Measurements from ENCODE around the gene CD38.
A peak's percentile ranks its signal among the peaks of the same experiment; 100 is the strongest.

Gene CD38

DNA sequence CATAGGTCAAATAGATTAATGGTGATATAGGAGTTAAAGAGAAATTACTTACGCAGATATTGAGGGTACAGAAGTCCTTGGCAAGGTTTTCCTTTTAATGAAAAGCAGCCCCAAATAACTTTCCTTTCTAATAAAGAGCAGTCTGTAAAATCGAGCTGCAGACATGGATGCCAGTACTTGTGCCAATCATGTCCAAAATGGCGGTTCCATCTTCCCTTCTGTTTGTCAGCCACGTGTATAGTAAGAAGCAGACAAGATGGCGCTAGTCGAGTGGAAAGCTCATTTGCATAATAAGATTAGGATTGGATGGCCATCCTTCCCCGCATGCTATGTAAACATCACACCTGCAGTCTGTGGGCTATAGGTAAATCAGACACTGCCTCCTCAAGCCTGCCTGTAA is 92.0 kb downstream of the CD38 start:
- no peak for DNase-seq

DNA sequence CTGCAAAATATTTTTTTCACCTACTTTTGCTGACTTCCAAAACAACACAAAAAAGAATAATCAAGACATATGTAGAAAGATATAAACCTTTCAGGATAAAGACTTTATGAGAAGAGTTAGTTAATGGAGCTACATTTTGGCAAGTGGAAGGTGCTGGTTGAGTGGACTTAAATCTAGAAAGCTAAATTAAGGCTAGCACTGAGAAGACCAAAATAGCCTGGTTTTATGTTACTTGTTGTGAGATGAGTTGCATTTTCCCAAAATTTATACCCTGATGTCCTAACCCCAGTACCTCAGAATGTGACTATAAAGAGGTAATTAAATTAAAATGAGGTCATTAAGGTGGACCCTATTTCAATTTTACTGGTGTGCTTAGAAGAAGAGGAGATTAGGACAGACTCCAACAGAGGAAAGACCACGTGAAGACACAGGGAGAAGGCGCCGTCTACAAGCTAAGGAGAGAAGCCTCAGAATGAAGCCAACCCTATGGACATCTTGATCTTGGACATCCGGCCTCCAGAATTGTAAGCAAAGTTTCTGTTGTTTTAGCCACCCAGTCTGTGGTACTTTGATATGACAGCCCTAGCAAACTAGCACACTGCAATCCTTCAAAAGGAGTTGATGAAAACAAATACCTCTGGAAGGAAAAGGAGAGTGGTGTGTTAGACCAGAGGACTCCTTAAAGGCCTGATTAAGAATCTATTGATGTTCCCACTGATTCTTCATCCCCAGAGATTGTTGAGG is 93.0 kb downstream of the CD38 start:
- DNase-seq = no peak

DNA sequence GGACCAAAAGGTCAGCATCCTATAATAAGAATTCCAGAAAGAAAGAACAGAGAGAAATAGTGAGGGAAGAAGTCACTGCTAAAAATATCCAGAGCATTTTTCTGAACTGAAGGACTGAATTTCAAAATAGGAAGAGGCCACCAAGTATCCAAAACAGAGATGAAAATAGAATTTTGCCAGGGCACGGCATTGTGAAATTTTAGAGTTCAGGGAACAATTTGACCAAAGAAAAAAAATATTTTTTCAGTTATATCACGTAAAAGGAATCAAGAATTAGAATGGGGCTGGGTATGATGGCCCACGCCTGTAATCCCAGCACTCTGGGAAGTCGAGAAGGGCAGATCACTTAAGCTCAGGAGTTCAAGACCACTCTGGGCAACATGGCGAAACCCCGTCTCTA is 95.0 kb downstream of the CD38 start:
- DNase-seq = no peak

DNA sequence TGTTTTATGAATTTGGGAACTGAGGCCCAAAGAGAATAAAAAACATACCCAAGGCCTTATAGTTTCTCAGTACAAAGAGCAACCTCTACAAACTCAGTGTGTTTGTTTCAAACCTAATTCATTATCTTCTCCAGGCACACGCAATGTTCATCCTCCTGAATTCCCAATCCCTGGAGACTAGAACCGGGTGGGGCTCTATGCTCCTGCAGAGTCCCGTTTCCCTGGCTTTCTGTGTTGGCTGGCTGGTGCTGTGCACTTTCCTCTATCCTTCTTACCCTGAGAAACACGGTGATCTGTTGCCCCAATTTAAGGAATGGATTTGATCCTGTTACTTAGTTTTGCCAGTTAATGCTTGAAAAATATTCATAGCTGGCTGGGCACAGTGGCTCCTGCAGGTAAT is 96.5 kb downstream of the CD38 start:
- no peak for DNase-seq

DNA sequence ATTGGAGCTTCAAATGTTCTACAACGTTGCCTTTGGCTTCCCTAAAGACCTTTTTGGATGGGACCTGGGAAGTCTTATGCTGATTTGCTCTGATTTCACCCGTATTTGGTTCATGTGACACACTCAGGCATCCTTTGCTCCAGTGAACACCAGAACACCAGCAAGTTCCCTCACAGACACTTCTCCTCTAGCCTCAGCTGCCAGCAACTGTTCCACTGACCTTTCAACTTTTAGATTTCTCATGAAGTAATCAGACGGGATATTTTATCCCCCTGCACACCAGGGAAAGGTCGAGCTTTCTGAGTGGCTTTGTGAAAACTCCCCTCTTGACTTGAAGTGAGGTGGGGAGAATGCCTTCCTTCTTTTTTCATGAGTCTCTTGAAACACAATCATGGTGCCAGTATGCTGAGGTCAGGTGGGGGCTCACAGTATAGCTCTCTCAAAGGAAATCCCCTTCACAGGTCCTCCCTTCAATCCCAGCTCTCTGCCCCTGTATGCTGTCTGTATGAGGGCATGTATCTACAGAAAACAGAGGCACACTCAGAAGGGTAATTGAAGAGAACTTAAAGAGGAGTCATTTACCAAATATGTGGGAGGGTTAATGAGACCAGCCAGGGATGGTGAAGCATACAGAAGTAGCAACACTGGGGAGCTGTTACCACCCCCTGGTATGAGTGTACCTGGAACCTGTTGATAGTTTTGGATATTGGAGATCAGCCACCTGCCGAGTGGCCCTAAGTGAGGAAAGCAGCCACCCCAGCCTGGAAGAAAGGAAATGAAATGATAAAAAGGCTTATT is 97.7 kb downstream of the CD38 start:
- no peak for DNase-seq

DNA sequence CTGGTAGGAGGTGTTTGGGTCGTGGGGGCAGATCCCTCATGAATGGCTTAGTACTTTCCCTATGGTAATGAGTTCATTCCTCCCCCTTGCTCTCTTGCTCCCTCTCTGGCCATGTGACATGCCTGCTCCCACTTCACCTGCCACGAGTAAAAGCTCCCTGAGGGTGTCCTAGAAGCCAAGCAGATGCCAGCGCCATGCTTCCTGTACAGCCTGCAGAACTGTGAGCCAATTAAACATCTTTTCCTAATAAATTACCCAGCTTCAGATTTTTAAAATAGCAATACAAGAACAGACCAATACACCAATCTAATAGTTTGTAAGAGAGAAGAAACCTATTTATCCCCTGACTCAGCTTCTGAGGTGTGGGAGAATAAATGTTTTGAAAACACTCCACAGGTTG is 99.9 kb downstream of the CD38 start:
- DNase-seq = no peak

DNA sequence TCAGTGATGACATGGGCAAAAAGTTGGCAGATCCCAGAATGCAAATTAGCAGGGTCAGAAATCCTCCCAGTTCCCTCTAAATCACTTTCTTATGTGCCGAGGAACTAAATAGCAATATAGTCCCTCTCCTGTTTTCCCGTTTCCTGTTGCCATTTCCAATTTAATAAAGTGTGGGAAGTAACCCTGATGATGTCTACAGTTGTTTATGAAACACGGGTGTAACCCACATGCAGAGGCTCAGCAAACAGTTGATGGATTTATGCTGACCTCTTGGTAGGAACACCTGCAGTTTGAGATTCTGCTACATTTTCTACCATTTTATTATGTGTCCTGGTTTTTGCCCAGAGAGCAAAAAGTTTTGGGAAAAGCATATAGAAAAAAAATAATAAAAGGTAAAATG is 103.7 kb downstream of the CD38 start:
- no peak for DNase-seq

DNA sequence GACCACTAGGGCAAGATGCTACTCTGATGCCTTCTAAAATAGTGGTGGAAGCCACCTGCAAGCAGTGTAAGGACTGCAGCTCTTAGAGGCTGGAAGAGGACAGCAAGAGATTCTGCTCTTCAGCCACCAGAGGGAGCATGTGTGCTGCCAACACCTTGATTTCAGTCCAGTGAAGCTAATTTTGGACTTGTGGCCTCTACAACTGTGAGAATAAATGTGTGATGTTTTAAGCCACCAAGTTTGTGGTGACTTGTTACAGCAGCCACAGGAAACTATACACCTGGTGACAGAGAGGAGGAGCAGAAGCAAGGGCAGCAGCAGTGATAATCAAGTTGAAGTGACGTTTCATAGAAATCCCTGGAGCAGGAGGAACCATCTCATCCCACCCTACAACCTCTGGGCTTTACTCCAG is 104.6 kb downstream of the CD38 start:
- peak; percentile 79 to 87 (median 82) for DNase-seq

DNA sequence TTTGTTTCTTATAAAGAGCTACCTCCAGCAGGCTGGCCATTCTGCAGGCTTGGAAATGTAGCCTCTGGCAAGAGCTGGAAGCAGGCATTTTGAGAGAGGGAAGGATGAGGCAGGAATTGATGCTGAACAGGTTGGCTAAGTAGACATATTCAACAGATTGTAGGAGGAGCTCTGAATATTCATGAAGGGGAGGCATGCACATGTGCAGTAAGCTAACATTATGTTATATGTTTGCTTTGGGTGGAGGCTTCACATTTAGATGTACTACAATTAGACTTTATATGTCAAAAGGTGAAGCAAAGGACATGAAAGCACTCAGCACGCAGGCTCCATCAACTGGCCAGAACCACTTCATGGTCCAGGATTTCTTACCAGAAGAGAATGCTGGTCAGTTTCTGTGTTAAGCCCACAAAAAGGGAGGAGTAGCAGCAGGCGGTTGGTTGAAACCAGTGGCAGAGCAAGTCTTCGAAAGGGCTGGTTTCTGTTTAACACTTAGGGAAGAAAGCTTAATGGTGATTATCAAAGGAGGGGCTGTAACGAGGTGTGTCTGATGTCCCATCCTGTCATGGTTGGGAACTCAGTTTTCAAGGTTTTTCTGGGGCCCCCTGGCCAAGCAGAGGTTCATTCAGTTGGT is 105.6 kb downstream of the CD38 start:
- DNase-seq = no peak

DNA sequence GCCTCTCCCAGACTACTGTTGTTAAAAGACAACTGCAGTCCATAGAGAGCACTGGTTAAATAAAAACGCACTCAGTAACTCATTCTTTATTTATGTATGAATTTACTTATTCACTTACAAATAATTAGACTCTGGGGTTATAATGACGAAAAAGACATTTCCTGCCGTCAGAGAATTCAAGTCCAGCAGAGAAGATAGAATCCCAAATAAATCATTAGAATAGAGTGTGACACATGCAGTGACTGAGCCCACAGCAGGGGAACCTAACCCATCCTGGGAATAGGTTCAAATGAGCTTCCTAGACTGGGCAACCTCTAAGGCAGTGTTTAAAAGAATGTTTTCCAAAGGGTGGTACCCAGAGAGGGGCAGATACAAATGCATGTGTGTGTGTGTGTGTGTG is 106.5 kb downstream of the CD38 start:
- no peak for DNase-seq

DNA sequence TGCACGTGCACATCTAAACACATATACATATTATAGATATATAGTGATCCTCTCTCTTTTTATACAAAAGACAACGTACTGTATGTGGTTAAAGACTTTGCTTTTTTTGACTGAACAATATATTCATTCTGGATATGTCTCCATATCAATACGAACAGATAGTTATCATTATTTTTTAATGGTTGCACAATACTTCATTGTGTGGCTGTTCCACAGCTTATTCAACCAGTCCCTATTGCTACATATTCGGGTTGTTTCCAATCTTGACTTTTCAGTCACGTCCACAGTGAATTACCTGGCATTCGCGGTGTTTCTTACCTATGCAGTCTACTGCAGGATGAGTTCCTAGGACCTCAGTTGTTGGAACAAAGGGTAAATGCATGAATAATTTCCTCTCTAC is 107.3 kb downstream of the CD38 start:
- no peak for DNase-seq

DNA sequence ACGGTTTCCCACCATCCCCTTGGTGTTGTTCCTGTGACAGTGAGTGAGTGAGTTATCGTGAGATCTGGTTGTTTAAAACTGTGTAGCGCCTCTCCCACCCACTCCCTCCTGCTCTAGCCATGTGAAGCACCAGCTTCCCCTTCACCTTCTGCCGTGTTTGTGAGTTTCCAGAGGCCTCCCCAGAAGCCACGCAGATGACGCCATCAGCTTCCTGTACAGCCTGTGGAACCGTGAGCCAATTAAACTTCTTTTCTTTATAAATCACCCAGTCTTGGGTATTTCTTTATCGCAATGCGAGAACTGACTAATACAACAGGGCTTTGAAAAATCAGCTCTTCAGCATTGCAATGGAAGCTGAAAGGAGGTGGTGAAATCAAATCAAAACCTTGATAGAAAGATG is 110.4 kb downstream of the CD38 start:
- DNase-seq = peak; percentile 39 to 52 (median 41)

DNA sequence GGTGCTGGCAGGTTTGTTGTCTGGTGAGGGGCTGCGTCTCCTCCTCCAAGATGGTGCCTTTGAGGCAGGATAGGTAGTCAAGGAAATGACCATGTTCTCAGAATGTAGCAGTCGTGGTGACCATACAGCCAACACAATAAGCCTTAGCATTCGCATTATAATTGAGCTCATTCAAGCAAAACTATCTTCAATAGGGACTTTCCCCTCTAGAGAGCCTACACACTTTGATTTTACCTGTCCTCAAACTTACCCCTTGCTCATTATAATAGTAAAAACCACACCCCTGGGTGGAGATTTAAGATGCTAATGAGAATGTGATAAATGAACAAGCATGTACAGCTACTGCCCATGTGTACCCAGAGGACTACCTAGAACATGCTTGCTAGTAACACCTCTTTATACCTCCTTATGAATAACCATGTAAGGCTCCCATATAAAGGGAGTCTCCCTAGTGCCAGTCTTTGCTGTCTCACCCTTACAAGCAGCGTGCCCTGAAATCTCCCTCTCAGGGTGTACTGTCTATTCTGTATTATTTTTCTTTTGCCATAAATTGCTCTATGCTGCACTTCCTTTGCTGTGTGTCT is 112.2 kb downstream of the CD38 start:
- DNase-seq = no peak

DNA sequence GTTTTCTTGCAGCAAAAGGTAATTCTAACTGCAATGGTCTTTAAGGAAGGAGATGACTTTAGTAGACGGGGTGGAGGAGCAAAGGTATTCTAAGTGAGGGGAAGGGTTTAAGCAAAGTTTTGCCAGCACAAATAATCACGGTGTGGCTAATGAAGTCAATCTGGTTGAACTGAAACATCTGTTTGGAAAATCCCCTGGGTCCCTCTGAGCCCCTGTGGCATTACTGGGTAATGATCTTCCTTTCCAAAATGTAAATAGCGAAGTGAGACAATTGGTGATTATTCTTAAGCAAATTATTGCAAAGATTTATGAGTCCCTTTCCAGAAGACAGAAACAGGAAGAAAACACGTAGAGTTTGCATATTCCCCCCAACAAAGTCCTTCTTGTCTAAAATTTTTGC is 113.2 kb downstream of the CD38 start:
- DNase-seq = no peak

DNA sequence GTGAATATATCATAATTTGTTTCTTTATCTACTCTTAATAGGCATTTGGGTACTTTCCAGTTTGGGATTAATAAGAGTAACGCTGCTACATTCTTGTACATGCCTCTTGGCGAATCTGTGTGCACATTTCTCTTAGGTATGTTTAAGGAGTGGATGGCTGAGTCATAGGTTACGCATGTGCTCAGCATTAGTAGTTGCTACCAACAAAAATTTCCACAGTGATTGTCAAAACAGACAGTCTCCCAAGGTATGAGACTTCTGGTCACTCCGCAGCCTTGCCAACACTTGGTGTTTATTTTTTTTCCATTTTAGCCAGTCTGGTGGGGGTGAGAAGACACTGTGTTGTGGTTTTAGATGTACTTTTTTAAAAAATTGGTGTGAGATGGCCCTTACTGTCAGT is 115.8 kb downstream of the CD38 start:
- DNase-seq = no peak

DNA sequence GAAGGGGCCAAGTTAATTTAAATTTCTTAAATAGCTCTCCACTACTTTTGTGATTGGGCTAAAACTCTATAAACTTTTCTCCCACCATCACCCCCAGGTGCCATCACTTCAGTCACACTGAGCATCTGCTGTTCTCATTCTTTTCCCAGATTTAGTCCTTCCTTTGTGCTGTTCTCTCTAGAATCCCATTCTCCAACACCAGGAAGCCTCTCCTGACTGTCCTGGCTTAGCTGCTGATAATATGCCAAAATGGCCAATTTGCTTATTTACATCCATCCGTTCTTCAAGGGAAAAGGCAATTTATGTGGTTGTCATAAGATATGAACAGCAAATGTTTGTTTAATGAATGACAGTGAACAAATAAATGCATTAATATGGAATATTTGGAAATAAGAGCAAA is 116.3 kb downstream of the CD38 start:
- DNase-seq = no peak

DNA sequence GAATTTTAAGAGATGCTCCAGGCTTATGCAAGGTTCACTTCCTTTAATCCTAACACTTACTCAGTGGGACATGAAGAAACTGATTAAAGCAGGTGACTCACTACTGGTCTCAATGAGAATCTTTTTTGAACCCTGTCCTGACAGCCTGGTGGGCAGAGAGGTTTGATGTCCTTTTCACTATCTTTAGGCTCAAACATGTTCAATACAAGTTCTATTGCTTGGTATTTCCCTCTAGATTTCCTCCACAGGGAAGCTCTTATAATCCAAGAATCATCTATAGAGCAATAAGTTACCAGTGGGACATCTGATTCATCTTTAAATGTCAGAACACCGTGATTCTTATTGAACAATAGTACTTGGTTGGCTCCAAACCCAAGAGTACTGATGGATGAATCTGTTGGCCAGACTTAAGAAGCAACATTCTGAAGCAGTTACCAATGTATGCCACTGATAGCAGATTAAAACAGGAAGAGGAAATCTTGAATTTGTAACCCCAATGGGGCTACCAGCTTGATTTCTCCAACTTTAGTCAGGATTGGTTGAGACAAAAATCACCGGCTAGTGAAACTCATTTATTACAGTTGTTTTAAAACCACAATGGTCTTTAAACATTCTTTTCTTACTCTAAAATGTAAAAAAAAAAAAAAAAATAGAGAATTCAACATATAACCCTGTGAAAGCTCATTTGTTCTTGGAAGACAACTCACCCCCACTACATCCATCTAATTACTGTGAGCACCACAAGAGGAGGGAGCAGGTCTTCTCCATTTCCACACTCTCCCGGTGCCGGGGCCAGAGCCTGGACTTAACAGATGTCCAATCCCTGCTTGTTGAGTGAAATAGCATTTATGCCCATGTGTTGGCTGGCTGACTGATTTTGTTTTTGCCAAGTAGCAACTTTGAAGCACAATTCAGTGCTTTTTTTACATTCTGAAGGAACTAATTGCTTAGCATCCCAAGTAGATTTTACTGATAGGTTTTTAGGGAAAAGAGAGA is 117.1 kb downstream of the CD38 start:
- peak; percentile 31 to 65 (median 37) for DNase-seq

DNA sequence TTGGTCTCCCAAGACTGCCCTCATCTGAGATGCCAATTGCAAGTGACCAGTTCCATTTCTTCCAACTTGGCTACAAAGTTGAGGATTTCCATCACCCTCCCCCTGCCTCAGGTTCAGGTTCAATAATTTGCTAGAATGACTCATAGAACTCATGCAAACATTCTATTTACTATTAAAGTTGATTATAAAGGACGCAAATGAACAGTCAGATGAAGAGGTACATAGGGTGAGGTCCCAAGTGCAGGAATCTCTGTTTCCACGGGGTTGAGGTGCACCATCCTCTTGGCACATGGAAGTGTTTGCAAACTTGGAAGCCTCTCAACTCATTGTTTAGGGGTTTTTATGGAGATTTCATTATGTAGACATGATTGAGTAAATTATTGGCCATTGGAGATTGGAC is 119.4 kb downstream of the CD38 start:
- no peak for DNase-seq

DNA sequence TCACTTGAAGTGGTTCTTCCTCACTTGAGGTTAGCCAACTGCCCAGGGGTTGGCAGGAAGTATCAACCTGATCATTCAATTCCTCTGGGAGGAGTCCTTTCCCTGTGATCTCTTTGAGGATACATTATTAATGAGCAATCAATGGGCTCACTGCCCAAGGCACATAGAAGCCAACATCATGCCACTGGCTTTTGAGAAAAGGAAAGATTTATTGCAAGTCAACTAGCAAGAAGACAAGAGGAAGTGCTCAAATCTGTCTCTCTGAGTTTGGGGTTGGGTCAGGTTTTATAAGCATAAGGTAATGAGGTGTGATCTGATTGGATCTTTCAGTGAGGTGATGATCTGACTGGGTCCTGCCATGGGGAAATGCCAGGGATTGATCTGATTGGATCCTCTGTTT is 120.8 kb downstream of the CD38 start:
- no peak for DNase-seq

DNA sequence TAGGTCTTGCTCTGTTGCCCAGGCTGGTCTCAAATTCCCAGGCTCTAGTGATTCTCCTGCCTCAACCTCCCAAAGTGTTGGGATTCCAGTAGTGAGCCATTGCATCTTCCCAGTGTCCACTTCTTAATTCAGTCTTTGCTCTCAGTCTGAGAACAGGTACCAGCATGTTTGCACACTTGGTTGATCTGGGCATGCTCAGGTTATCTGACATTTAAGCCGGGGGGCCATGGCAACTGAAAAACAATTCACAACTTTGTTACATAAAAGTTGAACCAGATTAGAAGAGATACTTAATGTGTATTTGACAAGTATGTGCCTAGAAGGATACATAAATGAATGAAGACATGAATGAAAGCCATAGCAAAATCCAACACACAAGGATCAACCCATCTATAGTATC is 121.4 kb downstream of the CD38 start:
- no peak for DNase-seq

DNA sequence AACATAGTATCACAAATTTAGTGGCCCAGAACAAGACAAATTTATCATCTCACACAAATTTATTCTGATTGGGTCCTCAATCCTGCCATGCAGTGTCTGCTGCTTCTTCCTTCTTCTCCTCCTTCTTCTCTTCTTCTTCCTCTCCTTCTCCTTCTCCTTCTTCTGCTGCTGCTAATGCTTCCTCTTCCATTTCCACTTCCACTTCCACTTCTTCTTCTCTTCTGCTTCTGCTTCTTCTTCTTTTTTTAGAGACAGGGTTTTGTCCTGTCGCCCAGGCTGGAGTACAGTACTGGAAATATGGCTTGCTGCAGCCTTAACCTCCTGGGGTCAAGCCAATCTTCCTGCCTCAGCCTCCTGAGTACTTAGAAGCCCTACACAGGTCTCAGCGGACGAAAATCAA is 122.9 kb downstream of the CD38 start:
- DNase-seq = peak; percentile 5 to 23 (median 11)

DNA sequence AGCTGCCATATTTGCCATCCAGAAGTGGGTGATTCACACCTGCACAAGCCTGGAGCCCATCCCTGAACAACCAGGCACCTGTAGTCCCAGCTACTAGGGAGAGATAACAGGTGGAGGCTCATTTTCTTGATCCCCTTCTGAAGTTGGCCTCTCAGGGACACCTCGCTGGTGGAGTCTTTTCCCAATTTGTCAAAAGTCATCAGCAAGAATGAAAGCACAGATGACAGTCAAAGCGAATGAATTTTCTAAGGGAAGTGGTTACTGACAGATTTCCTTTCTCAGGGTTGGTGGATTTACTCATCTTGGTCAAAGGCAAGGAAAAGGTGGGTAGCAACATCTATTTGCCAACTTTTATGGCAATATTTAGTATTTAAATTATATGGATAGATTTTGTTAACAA is 123.9 kb downstream of the CD38 start:
- peak; percentile 46 to 71 (median 58) for DNase-seq
